Activated CD8-positive, alpha-beta memory T cell treated with anti-CD3 and anti-CD28 coated beads for 24 hours (primary cell): ENCODE data around the gene SSB.
A peak's percentile ranks its signal among the peaks of the same experiment; 100 is the strongest.
"Not testable (repeated sequence)": the region's sequence is repeated elsewhere in the genome, so short reads cannot be mapped to it uniquely, and the experiment has no call there.

ENCODE experiments used
- DNase-seq: peaks from one replicate; pipeline ENCODE4 v3.0.0-alpha.2; 2020

Gene SSB

DNA sequence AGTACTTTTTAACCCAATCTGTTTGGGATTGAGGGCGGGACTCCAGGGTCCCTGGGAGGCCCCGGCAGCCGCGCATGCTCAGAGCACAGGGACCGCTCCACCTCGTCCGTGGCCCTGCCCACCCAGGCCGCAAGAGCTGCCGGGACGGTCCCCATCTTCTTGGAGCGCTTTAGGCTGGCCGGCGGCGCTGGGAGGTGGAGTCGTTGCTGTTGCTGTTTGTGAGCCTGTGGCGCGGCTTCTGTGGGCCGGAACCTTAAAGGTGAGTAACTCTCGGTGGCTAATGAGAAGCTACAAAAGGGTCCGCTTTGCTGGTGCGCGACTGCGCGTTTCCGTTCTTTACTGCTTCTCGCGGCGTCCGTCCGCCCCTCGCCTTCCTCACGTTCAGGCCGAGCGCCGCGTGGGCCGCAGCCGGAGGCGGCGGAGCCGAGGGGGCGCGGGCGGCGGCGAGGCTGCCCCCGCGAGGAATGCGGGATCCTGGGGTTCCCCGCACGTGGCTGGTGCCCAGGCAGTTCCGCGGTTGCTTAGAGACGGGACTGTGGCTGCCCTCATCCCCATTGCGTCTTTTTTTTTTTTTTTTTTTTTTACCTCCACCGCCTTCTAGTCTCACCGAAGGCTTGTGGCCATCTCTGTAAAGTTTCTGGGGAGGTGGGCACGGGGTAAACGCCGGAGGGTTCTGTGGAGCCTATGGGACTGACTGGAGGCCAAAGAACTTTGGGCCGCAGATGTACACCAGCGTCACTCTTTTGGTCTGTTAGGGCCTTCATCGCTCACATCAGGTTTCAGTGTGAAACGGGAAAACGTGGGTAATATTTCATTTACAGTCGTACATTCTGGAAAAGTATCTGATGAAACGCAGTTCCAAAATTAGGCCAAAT, at the start of gene SSB:
TSS of gene SSB (plus strand) at position 154 of the 875 bp plus-strand sequence. CDS start 2,090 bp downstream, outside the sequence.
- DNase-seq: peak; percentile 96

DNA sequence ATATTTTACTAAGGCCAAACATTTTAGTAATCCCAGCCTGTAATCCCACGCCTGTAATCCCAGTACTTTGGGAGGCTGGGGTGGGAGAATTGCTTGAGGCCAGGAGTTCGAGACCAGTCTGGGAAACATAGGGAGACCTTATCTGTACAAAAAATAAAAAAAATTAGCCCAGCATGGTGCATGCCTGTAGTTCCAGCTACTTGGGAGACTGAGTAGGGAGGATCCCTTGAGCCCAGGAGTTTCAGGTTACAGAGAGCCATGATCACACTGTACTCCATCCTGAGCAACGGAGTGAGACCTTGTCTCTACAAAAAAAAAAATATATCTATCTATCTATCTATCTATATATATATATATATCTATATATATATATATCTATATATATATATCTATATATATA, 45.9 kb upstream of the SSB start:
- no peak for DNase-seq

DNA sequence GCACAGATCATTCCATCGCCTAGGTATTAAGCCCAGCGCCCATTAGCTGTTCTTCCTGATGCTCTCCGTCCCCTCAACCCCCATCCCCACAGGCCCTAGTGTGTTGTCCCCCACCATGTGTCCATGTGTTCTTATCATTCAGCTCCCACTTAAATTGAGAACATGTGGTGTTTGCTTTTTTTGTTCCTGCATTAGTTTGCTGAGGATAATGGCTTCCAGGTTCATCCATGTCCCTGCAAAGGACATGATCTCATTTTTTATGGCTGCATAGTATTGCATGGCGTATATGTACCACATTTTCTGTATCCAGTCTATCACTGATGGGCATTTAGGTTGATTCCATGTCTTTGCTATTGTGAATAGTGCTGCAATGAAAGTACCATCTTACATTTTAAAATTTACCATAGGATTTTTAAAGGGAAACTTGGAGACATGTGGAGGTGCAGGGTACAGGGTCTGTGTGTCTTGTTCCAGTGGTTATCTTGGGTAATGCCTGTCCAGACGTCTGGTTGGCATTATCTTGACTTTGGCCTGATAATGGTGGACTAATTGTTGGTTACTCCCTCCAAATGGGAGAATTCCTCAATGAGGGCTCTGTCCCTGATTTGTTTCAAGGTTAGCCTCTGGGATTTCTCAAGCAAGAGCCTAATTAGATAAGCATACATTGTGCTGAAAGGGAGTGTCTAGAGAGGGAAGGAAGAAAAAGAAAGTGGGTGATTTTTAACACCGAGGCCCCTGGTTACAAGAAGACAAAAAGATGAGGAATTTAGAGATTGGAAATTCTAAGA, 43.4 kb upstream of the SSB start:
- no peak for DNase-seq

DNA sequence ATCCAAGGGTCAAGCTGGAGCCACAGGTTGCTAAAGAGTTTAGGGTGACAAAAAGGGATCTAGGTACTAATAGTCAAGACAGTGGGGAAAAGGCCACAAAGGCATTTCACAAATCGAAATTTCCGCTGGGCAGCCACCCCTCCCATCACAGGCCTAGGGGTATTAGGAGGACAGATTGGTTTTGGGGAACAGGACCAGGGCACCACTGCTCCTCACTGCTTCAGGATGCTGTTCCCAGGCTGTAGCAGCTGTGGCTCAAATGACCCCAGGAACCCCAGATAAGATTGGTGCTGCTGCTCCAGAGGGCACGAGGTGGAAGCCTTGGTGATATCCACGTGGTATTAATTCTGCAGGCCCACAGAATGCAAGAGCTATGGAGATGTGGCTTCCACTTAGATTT, 42.3 kb upstream of the SSB start:
- no peak for DNase-seq

DNA sequence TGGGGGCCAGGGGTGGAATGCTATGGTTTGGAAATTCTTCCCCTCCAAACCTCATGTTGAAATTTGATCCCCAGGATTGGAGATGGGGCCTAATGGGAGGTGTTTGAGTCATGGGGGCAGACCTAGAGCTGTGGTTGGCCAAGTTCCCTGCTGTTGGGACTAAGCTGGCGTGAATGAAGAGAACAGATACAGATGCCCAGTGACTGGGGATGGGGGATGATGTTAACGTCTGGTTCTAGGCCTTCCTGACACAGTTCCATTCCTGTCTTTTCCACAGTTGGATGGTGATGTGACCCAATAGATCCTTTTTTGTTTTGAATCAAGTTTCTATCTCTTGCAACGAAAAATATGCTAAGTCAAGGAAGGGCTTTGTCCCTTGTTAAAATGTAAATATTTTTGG, 41.3 kb upstream of the SSB start:
- no peak for DNase-seq

DNA sequence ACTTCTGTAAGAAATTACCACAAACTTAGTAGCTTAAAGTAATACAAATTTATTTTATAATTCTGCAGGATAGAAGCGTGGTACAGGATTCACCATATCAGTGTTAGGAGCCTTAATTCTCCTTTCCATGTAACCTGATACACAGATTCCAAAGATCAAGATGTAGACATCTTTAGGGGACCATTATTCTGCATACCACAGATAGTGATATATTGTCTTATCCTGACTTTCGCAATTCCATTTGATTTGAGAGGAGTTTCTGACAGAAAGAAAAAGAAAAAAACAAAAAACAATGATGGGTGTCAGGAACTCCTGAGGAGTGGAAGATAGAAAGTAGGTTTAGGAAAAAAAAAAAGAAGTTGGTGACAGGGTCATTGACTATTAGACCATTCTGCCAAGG, 40.9 kb upstream of the SSB start:
- no peak for DNase-seq

DNA sequence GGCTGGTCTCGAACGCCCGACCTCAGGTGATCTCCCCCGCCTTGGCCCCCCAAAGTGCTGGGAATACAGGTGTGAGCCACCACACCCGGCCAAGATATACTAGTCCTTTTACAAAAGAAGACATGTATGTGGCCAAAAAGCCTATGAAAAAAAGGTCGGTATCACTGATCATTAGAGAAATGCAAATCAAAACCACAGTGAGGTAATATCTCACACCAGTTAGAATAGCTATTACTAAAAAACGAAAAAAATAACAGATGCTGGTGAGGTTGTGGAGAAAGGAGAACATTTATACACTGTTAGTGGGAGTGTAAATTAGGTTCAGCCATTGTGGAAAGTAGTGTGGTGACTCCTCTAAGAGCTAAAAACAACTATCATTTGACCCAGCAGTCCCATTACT, 38.7 kb upstream of the SSB start:
- no peak for DNase-seq

DNA sequence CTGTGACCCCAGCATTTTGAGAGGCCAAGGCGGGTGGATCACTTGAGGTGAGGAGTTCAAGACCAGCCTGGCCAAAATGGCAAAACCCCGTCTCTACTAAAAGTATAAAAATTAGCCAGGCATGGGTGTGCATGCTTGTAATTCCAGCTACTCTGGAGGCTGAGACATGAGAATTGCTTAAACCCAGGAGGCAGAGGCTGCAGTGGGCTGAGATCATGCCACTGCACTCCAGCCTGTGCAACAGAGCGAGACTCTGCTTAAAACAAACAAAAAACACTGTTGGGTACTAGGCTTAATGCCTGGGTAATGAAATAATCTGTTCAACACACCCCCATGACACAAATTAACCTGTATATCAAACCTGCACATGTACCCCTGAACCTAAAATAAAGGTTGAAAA, 37.9 kb upstream of the SSB start:
- DNase-seq: not testable (repeated sequence)

DNA sequence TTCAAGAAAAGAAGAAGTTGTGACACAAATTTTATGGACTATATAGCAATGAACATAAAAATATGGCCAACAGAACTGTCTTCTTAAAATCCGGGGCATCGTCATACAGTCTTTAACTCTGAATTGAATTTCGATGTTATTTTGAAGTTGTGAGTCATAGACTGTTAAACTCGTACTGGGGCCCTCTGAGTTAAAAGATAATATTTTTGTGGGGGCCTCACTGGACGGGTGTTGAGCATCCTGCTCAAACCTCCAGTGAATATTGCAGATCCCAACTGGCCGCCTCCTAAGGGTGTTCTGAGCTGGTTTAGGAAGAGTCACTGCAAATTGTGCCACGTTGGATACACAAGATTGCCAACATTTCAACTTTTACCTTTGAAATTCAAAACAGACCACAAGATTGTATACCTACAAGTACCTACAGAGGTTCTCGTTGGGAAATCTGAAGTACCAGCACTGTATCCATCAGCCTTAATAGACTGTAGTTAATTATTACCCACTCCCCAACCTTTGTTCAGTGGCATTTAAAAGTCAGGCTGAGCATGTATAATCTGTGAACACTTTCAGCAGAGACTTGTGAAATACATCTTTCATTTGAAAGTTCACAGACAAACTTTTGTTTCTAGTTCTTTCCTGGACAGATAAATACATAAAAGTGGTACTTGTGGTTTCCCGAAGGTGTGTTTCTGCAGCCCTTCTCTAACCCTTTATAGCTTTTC, 37.3 kb upstream of the SSB start:
- no peak for DNase-seq

DNA sequence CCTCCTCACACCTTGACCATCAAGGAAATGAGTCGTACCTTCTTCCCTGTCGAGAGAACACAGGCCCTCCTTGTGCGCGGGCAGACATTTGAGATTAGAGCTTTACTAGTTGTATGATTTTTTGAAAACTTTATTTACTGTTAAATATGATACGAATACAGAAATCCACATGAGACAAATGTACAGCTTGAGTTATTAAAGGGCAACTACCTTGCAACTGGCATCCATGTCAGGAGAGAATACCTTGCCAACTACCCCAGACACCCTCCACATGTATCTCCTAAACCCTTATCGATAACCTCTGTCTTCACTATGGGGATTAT, 36.7 kb upstream of the SSB start:
- DNase-seq: no peak

DNA sequence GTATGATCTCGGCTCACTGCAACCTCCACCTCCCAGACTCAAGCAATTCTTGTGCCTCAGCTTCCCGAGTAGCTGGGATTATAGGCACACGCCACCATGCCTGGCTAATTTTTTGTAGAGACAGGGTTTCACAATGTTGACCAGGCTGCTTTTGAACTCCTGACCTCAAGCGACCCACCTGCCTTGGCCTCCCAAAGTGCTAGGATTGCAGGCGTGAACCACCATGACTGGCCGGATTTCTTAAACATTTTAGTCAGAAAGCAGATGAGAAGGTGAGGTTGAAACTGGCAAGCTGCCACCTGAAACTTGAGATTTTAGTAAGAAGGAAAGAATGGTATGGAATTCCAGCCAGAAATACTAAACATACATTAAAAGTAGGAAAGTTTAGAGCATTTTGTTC, 33.1 kb upstream of the SSB start:
- DNase-seq: no peak

DNA sequence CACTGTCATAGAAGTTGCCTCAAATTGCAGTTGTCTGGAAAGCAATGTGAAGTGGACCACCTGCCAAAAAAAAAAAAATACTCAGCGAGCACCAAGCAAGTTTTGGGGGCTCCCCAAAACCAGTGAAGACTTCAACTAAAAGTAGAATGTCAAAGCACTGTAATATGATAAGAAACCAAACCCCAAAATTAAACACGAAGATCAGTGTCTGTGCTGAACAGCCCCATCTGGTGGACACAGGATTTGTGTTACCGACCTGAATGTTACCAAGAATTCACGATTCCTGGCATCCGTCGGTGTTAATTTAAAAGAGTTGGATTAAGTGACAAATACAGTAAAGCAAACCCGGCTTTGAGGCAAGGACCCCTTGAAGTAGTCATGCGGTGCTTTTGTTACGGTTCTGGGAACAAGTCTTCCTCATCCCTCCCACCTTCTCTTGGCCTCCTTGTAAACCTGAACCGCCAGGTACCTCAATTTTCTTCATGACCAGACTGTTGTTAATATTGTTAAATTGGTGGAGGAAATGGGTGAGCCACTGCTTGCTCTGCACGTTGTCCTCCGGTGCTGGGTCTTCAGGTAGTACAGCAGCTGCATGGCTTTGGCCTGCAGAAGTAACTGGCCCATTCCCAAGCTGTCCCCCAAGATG, 31.3 kb upstream of the SSB start:
- peak; percentile 66 for DNase-seq

DNA sequence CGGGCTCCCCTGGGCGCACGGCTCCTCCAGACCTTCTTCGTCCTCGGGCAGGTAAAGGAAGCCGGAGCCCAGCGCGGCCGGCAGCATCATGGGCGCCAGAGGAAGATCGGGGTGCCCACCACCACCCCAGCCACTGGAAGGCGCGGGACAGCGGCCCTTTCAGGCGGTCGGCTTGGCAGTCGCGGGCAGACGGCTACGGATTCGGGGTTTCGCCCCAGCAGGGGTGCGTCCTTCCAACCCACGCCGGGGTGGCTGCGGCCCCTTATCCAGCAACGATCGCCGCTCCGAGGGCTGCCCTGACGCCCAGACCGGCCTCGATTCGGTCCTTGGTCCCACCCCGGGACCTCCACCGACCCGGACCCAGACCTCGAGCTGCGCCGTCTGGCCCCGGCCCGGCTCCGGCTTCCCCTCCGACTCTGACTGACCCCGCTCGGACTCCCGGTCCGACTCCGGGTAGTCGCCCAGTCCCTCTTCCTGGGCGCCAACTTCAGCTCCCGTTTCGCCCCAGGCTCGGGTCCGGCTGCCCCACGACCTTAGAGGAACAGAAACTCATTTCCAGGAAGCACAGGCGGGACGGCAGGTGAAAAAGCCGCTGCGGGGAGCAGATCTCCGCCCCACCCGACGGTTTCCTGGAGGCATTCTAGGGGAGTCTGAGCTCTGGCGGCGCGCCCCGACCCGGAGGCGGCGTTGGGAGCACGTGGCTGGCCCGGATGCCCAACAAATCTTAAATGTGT, 30.2 kb upstream of the SSB start:
- DNase-seq: peak; percentile 71

DNA sequence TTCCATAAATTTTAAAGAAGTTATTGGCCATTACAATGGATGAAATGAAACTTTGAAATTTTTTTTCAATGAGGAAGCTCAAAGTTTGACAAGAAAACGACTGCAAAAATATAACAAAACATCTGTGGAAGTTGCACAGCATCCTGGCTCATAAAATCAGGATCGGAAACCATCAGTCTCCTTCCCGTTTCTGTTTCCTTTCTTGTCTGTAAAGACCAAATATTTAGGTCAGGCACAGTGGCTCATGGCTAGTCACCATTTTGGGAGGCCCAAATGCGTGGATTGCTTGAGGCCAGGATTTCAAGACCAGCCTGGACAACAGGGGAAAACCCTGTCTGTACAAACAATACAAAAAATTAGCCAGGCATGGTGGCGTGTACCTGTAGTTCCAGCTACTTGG, 27.6 kb upstream of the SSB start:
- DNase-seq: no peak

DNA sequence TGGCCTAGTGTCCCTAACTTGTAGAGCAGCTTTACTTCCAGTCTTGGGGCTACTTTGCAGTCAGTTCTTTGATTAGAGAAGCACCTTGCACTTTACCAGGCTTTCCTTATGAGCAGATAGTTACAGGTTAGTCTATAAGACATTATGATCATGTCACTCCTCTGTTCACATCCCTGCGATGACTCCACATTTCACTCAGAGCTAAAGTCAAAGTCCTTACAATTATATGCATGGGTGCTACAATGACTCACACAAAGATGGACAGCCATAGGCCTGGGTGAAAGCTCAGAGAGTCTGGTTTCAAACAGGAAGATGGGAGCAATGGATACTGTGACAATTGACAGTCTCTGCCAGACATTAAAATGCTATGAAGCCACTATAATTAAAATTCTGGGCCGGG, 27.1 kb upstream of the SSB start:
- DNase-seq: no peak

DNA sequence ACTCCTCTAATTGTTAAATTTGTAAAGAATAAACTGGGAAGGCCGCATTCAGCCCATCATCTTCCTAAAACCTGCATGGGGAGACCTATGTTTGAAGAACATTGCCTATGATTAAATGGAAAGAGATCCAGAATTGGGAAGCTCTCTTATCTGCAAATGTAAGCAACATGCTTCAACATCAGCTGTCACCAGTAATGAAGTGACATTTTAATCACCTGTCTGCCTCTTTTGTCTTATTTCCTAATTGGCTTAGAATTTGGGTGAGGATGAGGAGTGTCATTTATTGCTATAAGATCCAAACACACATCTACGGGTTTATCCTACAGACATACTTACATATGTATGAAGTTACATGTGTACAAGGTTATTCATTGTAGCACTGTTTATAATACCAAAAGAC, 26.0 kb upstream of the SSB start:
- no peak for DNase-seq

DNA sequence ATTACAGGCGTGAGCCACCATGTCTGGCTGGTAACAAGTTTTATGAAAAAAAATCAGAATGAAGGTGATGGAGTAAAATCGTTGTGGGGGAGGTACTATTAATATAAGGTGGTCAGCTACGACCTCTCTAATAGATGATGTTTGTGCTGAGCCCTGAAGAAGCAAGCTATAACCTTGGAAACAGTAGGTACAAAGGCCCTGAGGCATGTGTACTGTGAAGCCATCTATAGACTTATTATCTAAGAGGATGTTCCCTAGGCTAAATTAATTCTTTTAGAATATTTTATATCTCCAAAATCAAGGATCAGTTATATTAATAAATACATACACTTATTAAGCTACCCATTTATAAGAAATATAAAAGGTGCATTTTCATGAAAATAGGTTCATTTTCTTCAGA, 23.3 kb upstream of the SSB start:
- DNase-seq: no peak

DNA sequence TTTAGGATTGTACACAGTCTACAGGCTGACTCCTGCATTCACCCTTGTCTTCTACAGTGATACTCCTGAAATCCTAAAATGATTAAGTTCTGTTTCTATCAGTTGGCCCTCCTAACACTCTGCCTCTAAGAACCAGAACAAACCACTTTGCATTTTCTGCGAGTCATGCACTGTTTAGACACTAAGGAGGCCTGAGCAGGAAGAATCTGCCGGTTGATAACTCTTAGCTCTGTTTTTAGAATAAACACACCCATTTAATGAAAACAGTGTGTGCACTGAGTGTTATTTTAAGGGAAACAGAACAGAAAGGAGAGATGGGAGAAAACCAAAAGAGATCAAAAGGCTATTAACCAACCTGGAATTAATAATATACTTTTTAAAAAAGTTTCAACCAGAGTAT, 22.9 kb upstream of the SSB start:
- DNase-seq: no peak

DNA sequence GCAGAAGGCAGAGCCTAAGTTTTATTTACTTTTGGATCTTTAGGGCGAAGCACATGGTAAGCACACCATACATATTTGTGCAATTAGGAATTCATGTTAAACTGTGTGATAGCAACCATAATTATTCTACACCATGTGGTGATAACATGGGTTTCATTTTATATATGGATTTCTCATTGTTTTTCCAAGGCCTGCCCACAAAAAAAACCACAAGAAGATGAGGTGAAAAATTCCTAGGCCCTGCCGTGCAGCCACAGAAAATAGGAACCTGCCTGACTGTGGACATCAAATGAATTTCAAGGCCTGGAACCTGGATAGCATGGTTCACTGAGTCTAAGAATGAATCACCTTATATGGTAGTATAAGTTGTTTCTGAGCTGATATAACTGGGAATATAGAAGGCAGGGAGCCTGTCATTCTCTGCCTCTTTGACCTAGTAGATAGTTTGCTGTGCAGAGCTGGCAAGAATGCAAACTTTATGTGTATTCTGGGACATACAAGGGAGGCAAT, 22.4 kb upstream of the SSB start:
- DNase-seq: no peak

DNA sequence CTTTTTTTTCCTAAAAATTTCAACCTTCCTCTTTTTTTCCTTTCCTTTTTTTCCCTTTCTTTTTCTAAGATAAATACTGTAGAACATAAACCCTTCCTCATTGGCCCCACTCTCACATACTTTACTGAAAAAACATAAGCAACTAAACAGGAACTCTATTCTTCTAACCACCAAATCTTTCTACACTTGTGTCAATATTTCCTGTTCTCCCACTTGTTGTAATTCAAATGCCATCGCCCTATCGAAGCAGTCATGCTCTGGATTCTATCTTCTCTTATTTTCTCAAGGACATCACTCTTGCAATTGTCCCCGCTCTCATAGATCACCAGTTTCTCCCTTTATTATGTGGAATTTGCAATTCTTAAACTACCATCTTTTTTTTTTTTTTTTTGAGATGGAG, 20.2 kb upstream of the SSB start:
- no peak for DNase-seq

DNA sequence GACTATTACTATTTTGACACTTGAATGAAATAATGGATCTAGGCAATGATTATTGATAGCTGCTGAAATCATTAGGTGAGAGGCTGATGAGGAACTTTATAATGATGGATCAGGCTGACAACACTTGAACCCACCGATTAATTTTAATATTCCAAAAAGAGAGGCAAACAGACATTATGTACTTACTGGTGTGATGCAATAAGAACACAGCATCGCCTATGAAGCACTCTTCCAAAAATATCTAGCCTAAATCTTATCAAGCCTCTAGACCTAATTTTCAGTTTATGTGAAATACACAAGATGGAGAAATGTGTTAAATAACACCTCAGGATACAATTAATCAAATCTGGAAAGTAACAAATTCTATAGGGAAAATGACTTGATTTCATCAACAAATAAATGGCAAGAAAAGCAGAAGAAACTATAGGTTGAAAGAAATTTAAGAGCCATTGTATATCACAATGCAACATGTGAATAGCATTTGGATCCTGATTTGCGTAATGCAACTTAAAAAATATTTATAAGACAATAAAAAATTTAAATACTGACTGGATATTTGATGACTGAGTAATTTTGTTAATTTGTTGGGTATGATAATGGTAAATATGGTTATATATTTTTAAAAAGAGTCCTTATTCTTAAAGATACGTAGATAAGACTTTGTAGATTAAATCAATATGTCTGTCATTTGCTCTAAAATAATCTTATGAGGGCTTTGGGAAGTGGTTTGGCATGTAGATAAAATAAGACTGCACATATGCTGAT, 17.2 kb upstream of the SSB start:
- no peak for DNase-seq

DNA sequence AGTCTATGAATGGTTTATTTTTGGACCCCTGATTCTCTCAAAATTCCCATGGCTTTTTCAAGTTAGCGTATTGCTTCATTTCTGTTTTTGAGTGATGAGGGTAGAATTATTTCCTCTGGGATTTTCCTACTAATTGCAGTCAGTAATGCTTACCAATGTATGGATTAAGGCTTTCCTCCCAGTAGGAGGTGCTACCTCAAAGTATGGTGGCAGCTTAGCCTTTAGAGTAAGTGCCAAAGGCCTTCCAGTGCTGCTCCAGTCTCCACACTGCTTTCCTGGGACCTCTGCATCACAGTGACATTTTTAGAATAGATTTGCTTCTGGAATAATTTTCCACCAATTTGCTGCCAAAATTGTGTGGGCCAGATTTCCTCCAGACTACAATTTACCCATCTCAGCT, 16.2 kb upstream of the SSB start:
- DNase-seq: no peak
